Measurements from ENCODE around the gene C14orf132. TPM values are rescaled to one million over a fixed set of nuclear protein-coding genes. Genes with fewer than 3 reads are reported as not detected.

The C14orf132 gene
- total and polyA plus RNA-seq, 10 of the 15 experiments (the other 5 are each of a cell fraction or from before 2014, with no cell fraction given) = under 0.01 to 1.2 (median 0.03) TPM; not detected in 2

DNA sequence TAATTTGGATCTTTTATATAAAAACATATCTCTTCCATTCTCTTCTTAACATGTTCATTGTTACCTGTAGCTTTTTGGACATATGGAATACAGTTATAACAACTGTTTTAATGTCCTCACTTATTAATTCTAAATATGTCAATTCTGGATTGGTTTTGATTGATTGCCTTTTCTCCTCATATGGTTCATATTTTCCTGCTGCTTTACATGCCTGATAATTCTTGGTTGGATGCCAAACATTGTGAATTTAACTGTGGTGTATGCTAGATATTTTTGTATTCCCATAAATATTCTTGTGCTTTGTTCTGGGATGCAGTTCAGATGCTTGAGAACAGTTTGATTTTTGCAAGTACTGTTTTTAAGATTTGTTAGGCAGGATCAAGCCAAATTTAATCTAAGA lies 10.8 kb downstream of the C14orf132 start (continued):
- TF ChIP-seq BCLAF1 (IDR thresholded peaks at IDR 0.05) (no peak), EP300 (IDR thresholded peaks at IDR 0.05; ENCODE audit: borderline replicate concordance in 1 of 2, control insufficient read depth in 1 of 2, low read depth in 2 of 2, low read length in 2 of 2) (no peak), RAD21 (IDR thresholded peaks at IDR 0.05; ENCODE audit: insufficient read depth, low read depth, low read length) (no peak), CREB1 (IDR thresholded peaks at IDR 0.05; ENCODE audit: low read depth) (no peak), SMAD5 (IDR thresholded peaks at IDR 0.05; ENCODE audit: low read depth) (no peak), ASH2L (IDR thresholded peaks at IDR 0.05; ENCODE audit: borderline replicate concordance, low read depth) (no peak)

DNA sequence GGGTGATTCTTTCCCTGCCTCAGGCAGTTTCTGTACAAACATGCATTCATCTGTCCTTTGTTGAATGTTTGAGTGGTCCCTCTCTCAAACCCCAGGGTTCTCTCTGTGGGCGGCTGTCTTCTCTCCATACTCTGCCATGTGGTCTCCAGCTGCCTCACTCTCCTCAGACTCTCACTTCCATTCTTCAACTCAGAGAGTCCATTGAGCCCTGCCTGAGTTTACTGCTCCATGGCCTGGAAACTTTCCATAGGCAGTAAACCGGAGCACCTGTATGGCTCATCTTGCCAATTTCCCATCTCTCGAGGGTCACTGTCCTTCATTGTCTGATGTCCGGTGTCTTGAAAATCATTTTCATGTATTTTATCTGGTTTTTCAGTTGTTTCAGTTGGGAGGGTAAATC lies 11.3 kb downstream of the C14orf132 start:
- RAD21 ChIA-PET (ENCODE audit: unreplicated experiment) = no interaction called here
- no peaks in the 10 kb centered on the region for H4K20me1 ChIP-seq (ENCODE audit: control insufficient read depth, insufficient read depth)
- H3K4me1 ChIP-seq (ENCODE audit: control insufficient read depth, insufficient read depth, low read length) = no peaks in the 10 kb centered on the region
- H2AFZ ChIP-seq (ENCODE audit: control insufficient read depth, low read depth, low read length) = no peak overlapping the region
- CTCF ChIA-PET = interaction anchor here (1.5 to 4.4 kb wide), 2 partner anchors 48 to 225 kb away, joined by 5 to 26 read pairs; no protein-coding TSS in a partner anchor
- SMC1A ChIA-PET (ENCODE audit: uncharacterized antibody, unreplicated experiment) = no interaction called here
- FAIRE-seq = no peak
- POLR2A ChIA-PET = no interaction called here
- H3K9ac ChIP-seq (ENCODE audit: control insufficient read depth, insufficient read depth, low read length) = no peak overlapping the region
- H3K27me3 ChIP-seq (replicated peaks in 1 of 2; ENCODE audit: control insufficient read depth in 2 of 2, insufficient read depth in 2 of 2, low read length in 1 of 2) = peaks cover 0 to under 1% of the 10 kb centered on the region in 2 experiments; a peak in 1 of 4 replicates
- no peaks in the 10 kb centered on the region for H3K79me2 ChIP-seq (ENCODE audit: control insufficient read depth, insufficient read depth, low read length)
- in situ Hi-C loops (cut with MboI) (no loop called here), intact Hi-C loops (cut with micrococcal nuclease; ENCODE audit: unreplicated experiment) (no loop called here)
- DNase-seq (ENCODE audit: low read depth, low spot score) = no peak
- H3K4me3 ChIP-seq = no peak overlapping the region
- H3K4me2 ChIP-seq (ENCODE audit: control insufficient read depth, insufficient read depth) = no peak overlapping the region
- no peaks in the 10 kb centered on the region; the same call in 2 of the 3 replicates for H3K9me3 ChIP-seq (replicated peaks; ENCODE audit: control insufficient read depth, insufficient read depth, low read length)
- no peaks in the 10 kb centered on the region for H3K36me3 ChIP-seq (ENCODE audit: control insufficient read depth in 2 of 2, insufficient read depth in 2 of 2, low read length in 1 of 2)
- ATAC-seq = no peak
- no peak overlapping the region for H3K27ac ChIP-seq (ENCODE audit: control insufficient read depth, insufficient read depth)
- WGBS (ENCODE audit: insufficient coverage, insufficient replicate concordance, low lambda C conversion rate, missing lambda C conversion rate) = 31% methylated on average over 4 of the region's 4 CpGs
- BruUV-seq (replicated peaks) = no TSS peak
- TF ChIP-seq DPF2 (IDR thresholded peaks at IDR 0.05) (no peak), SUZ12 (IDR thresholded peaks at IDR 0.05; ENCODE audit: unreplicated experiment) (no peak), REST (IDR thresholded peaks at IDR 0.05; ENCODE audit: low read depth, low read length) (no peak), FOXM1 (IDR thresholded peaks at IDR 0.05; ENCODE audit: low read depth, low read length) (no peak), TARDBP (IDR thresholded peaks at IDR 0.05; ENCODE audit: borderline replicate concordance) (no peak), HDAC2 (IDR thresholded peaks at IDR 0.05) (no peak), CBX5 (IDR thresholded peaks at IDR 0.05; ENCODE audit: low read depth) (no peak), MLLT1 (IDR thresholded peaks at IDR 0.05) (no peak)
